ENCODE data around the gene ZNF605.

- no peak for TF ChIP-seq CTCF (IDR thresholded peaks at IDR 0.05)
- no peak for TF ChIP-seq POLR2A (IDR thresholded peaks at IDR 0.05)
- no peak for TF ChIP-seq POLR2AphosphoS5 (IDR thresholded peaks at IDR 0.05)
These were observed 14.7 kb downstream of the ZNF605 start for GRCh38 chr12:132941336-132941954.

Measured in breast epithelium (tissue), 3 donors.